ENCODE measurements around the gene CYB561D2.

DNA sequence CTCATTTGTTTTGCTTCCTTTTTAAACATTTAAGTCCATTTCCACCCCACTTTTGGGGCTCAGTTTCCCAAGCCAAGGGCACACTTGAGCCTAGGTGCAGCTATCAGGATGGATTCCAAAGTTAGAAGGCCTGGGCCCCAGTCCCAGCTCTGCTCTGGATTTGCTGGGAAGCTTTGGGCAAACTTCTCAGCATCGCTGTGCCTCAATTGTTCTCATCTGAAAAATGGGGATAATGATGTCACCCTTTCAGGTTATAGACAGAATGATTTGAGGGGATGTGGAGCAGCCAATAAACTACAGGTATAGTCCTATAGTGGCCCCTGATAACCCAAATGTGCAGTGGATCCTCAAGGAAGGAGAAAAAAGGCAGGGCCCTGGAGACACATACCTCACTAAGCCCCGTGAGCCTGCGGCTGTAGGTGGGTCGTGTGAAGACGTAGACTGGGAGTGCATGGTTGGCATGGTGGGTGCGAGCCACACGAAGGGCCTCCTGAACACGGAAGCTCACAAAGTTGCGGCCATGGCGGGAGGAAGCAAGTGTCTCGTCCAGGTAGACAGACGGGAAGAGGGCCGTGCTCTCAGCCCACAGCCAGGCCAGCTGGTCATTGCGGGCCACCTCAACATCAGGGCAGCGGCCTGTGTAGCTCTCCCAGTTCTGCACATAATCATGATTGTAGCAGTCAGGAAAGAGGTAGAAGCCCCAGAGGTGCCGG, 31.3 kb upstream of the CYB561D2 start:
- TF ChIP-seq CTCF (conservative IDR thresholded peaks at IDR 0.05) (no peak), EZH2 (IDR thresholded peaks at IDR 0.05; ENCODE audit: low read depth) (no peak)

Data from PC-9 (cell line).